Adrenal gland (tissue), 12 donors: Measurements from ENCODE around the gene SLC13A5. TPM values are rescaled to one million over a fixed set of nuclear protein-coding genes. Genes with fewer than 3 reads are reported as not detected.

Source experiments
- DNase-seq, 7 donors: peaks; one replicate each; pipeline ENCODE4 v3.0.0-alpha.2; 2019 to 2020
- H3K27ac ChIP-seq, 5 donors: fragments of 200-600 bp; sonication (generic) in 4 of 5; 1 replicate in 3 of 5; 2 replicates in 2 of 5; pipeline versions ENCODE4 v1.5.1 to v1.8.0; 2016 to 2020; ENCODE audit warnings: mild to moderate bottlenecking in 1 of 5
- H3K27me3 ChIP-seq: fragments of 200-600 bp; 2 replicates; pipeline ENCODE4 v1.8.0; 2021
- H3K36me3 ChIP-seq, 2 donors: fragments of 200-600 bp; replicated peaks in 1 of 2; 1 replicate in 1 of 2; 2 replicates in 1 of 2; pipeline versions ENCODE4 v1.5.1 to v1.8.0; 2018 to 2022
- H3K4me1 ChIP-seq, 2 donors: fragments of 200-600 bp; replicated peaks in 1 of 2; 1 replicate in 1 of 2; 2 replicates in 1 of 2; pipeline versions ENCODE4 v1.5.1 to v1.8.0; 2018 to 2021
- H3K4me3 ChIP-seq, 4 donors: fragments of 200-600 bp; sonication (generic) in 3 of 4; one replicate each; pipeline ENCODE4 v1.5.1; 2016 to 2018
- H3K9me3 ChIP-seq, 3 donors: fragments of 200-600 bp; sonication (generic) in 1 of 3; replicated peaks in 1 of 3; 1 replicate in 2 of 3; 2 replicates in 1 of 3; pipeline versions ENCODE4 v1.5.1 to v1.8.0; 2016 to 2021
- POLR2A ChIP-seq, 2 donors: fragments of 450-650 bp; IDR thresholded peaks; one replicate each; pipeline ENCODE4 v1.6.1; 2017; ENCODE audit warnings: antibody characterized with exemption in 2 of 2, mild to moderate bottlenecking in 2 of 2, moderate library complexity in 1 of 2
- WGBS, 4 donors: extraction: QIAGEN DNeasy Blood & Tissue Kit in 2 of 4; methylation state at CpG; one replicate each; pipeline versions ENCODE4 v1.1.5 to v1.1.7; 2013 to 2017; 5-methylcytosine and 5-hydroxymethylcytosine counted together
- intact Hi-C, 2 donors: fragments of 100-400 bp; cut with DNase I; formaldehyde crosslinking; loops; one replicate each; pipeline versions ENCODE4 v1.14.1 to v1.15.0; 2022 to 2023
- polyA plus RNA-seq, 3 donors: library from polyadenylated mRNA; stranded (reverse); fragments of 200-250 nt in 2 of 3; fragments of 350-450 nt in 1 of 3; fragmentation: Illumina TruSeq in 1 of 3; extraction: RNeasy Lipid Tissue Mini Kit (QIAGEN cat#74804) in 1 of 3; gene quantifications; one replicate each; pipeline ENCODE4 v1.2.3, GENCODE V29; 2013 to 2014
- total RNA-seq, 9 donors: library from RNA; depleted of rRNA in 4 of 9; stranded (reverse); fragments of >200 nt in 4 of 9; fragments of 120-200 nt in 1 of 9; fragmentation: NEBNext Ultra II Directional in 1 of 9; extraction: Animal tissue kit (Norgen Biotek cat#: 25700) in 1 of 9; gene quantifications; one replicate each; pipeline versions ENCODE4 v1.1.0 to v1.2.4, GENCODE V29; 2013 to 2023
- TF ChIP-seq, protein P1 (sequence below), 6 experiments: fragments of 450-650 bp in 4 of 6; fragments of 200-600 bp in 2 of 6; sonication (generic) in 1 of 6; IDR thresholded peaks; 1 replicate in 5 of 6; 2 replicates in 1 of 6; pipeline versions ENCODE4 v1.5.1 to v1.8.0; 2016 to 2021; ENCODE audit warnings: antibody characterized with exemption in 6 of 6, mild to moderate bottlenecking in 2 of 6, moderate library complexity in 1 of 6
- donor health status: healthy with polysubstance abuse.
- donor health status: Bipolar disorder and iron deficiency.
- donor health status: DM: yes; HTN: yes; CAD: no.
- donor health status: DM: no; HTN: no; CAD: no.
- donor health status: DM: no; HTN: no; CAD: no.
- donor health status: DM: yes; HTN: yes; CAD: no.

SLC13A5 gene
- total and polyA plus RNA-seq, 12 donors: 0.97 to 7.2 (median 3.6) TPM; not detected in 2

DNA sequence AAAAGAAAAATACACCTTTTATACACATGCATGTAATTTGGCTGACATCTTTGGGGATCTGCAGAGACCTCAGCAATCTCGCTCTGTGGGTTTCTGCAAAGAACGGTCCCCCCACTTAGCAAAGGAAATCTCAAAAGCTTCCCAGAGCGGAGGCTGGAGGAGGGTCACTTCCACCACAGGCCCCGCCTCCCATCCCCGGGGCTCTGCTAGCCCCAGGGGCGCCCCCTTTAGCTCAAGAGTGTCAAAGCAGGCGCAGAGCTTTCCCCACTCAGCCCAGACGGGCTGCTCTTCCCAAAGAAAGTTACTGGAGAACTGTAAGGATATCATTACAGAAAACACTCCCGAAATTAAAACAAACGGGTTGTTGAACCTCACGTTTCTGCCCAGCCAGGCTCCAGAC lies 11.4 kb downstream of the SLC13A5 start:
- Histone ChIP-seq H3K4me3 (no peak overlapping the region), H3K27ac (no peak overlapping the region), H3K9me3 (no peaks in the 10 kb centered on the region), H3K27me3 (no peaks in the 10 kb centered on the region), H3K36me3 (no peaks in the 10 kb centered on the region), H3K4me1 (no peaks in the 10 kb centered on the region)
- no peak for TF ChIP-seq POLR2A (IDR thresholded peaks at IDR 0.05)
- TF ChIP-seq, protein P1, sequence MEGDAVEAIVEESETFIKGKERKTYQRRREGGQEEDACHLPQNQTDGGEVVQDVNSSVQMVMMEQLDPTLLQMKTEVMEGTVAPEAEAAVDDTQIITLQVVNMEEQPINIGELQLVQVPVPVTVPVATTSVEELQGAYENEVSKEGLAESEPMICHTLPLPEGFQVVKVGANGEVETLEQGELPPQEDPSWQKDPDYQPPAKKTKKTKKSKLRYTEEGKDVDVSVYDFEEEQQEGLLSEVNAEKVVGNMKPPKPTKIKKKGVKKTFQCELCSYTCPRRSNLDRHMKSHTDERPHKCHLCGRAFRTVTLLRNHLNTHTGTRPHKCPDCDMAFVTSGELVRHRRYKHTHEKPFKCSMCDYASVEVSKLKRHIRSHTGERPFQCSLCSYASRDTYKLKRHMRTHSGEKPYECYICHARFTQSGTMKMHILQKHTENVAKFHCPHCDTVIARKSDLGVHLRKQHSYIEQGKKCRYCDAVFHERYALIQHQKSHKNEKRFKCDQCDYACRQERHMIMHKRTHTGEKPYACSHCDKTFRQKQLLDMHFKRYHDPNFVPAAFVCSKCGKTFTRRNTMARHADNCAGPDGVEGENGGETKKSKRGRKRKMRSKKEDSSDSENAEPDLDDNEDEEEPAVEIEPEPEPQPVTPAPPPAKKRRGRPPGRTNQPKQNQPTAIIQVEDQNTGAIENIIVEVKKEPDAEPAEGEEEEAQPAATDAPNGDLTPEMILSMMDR (IDR thresholded peaks at IDR 0.05): peak in 1 of 6 experiments; percentile 23
- DNase-seq: peak in 3 of 7 donors; percentile 20 to 41 (median 20)
- 23 to 42% (median 34%) methylated on average over 11 of the region's 11 CpGs for WGBS, 4 donors
- intact Hi-C loops: no loop called here

DNA sequence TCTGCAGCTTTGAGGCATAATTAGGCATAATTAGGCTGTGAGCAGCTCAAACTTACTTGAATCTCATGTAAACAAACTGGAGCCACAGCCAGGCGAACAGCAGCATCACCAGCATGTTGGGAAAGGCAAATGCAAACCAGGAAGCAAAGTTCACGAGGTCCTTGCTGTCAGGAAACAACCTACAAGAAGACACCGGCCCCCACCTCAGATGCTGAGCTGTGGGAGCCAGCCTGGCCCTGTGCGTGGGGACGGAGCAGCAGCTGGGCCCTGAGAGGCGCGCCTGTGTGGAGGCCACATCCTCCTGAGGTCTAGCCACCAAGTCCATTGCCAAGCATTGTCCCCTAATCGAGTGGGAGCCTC lies 12.2 kb downstream of the SLC13A5 start:
- H3K9me3 ChIP-seq: no peaks in the 10 kb centered on the region
- intact Hi-C loops: no loop called here
- WGBS, 4 donors: 74 to 82% (median 78%) methylated on average over 7 to 8 of the region's 8 CpGs
- no peak overlapping the region for H3K27ac ChIP-seq
- no peaks in the 10 kb centered on the region for H3K36me3 ChIP-seq
- no peak overlapping the region for H3K4me3 ChIP-seq
- no peak for DNase-seq
- no peaks in the 10 kb centered on the region for H3K27me3 ChIP-seq
- TF ChIP-seq, protein P1 (IDR thresholded peaks at IDR 0.05): no peak
- TF ChIP-seq POLR2A (IDR thresholded peaks at IDR 0.05): no peak
- no peaks in the 10 kb centered on the region for H3K4me1 ChIP-seq

DNA sequence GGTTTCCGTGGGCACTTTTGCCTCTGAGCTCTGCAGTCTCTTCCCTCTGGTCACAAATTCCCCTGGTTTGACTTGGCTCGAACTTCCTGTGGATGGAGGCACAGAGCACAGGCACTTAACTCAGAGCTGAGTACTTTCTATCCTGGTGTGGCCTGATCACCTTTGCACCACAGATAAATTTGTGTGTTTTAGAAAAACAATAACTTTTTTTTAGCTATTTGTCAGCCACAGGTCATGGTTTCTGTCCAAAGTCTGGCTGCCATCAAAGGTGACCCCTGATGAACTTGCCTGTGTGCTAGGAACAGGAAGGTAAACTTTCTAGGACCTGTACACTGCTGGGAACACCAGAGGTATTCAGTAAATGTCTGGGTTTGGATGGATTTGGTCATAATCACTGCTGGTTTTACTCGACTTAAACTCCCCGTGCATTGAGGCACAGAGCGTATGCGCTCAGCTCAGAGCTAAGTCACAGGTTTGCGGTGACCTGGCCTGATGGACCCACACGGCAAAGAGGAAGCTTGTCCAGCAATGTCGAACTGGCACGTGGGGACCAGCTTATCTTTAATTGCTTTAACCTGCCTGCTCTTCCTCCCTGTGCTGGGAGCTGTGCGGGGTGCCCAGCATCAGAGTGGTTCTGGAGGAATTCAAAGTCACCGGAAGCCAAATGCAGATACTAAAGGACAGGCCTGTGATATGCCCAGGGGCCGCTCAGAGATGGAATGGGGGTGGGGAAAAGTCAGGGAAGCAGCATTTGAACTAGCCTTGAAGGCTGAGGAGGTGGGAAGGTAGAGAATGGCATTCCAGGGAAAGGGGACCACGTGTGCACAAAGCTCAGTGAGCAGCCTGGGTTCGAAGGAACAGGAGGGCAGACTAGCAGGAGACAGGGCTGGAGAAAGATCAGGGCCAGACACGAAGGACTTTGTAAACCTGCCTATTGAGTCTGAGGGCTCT lies 12.9 kb downstream of the SLC13A5 start:
- Histone ChIP-seq H3K4me1 (no peaks in the 10 kb centered on the region), H3K9me3 (no peaks in the 10 kb centered on the region), H3K27ac (no peak overlapping the region), H3K4me3 (no peak overlapping the region), H3K36me3 (no peaks in the 10 kb centered on the region), H3K27me3 (no peaks in the 10 kb centered on the region)
- no peak for DNase-seq
- no peak for TF ChIP-seq POLR2A (IDR thresholded peaks at IDR 0.05)
- TF ChIP-seq, protein P1 (IDR thresholded peaks at IDR 0.05): no peak
- 71 to 76% (median 73%) methylated on average over 12 to 16 of the region's 16 CpGs for WGBS, 4 donors
- intact Hi-C loops: no loop called here

DNA sequence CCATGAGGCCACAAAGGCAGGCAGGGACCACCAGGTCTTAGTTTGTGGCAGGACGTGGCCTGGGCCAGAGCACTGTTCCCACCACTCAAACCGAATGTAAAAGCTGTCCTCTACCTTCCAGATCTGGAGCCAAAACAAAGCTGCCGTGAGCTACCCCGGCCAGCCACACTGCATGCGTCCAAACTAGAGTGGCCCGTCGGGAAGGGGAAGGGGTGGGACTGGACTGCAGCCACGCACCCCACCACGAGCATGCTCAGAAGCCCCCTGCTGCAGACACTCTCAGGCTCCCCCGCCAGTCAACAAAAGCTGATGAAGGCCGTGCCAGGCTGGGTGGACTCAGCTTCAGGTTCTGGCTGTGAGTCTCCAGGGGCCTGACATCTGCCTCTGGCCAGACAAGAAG lies 15.2 kb downstream of the SLC13A5 start:
- no peak for DNase-seq
- TF ChIP-seq, protein P1 (IDR thresholded peaks at IDR 0.05): no peak
- TF ChIP-seq POLR2A (IDR thresholded peaks at IDR 0.05): no peak

More for the DNA sequence above, 15.2 kb downstream of the SLC13A5 start:
- Histone ChIP-seq H3K27ac (no peak overlapping the region), H3K27me3 (no peaks in the 10 kb centered on the region), H3K36me3 (no peaks in the 10 kb centered on the region), H3K9me3 (no peaks in the 10 kb centered on the region), H3K4me1 (no peaks in the 10 kb centered on the region), H3K4me3 (no peak overlapping the region)
- 80 to 87% (median 85%) methylated on average over 1 to 11 of the region's 11 CpGs; no CpG with 5 or more reads in 1 of the 4 donors for WGBS, 4 donors
- intact Hi-C loops: no loop called here
